HCT116 (cell line): ENCODE results near the gene CHST9. TPM values are rescaled to one million over a fixed set of nuclear protein-coding genes. Genes with fewer than 3 reads are reported as not detected.

Experiments used
- ATAC-seq: fragments of 200-7000 bp; cut with Tn5 transposase; 2 replicates; pipeline ENCODE4 v1.9.1; 2020; ENCODE audit warnings: mild to moderate bottlenecking, moderate library complexity
- BruUV-seq: library from RNA; stranded (reverse); fragments of 400-500 nt; replicated peaks from 2 replicates; lab custom pipeline; 2021; lab: Mats Ljungman, UMichigan
- CTCF ChIA-PET: fragments of 300-600 bp; sonication (Branson Sonifier 250); formaldehyde crosslinking; loops from one replicate; lab custom pipeline; 2021; ENCODE audit warnings: antibody characterized with exemption; lab: Charles Lee
- POLR2A ChIA-PET: fragments of 300-600, 350-600 bp; sonication (Branson Sonifier 250); formaldehyde crosslinking; loops from one replicate; lab custom pipeline; 2021; ENCODE audit warnings: antibody characterized with exemption; lab: Charles Lee
- RAD21 ChIA-PET, 2 experiments: fragments of 300-600 bp; sonication (Branson Sonifier 250); formaldehyde crosslinking; loops; one replicate each; lab custom pipeline; 2023; ENCODE audit warnings: low total read pairs in 2 of 2; ENCODE audit not compliant: uncharacterized antibody in 2 of 2, unreplicated experiment in 2 of 2, low non-redundant PET in 1 of 2; lab: Charles Lee
- DNase-seq: peaks from one replicate; pipeline ENCODE4 v3.0.0-alpha.2; 2010; ENCODE audit warnings: low read depth, low spot score
- H2AFZ ChIP-seq: fragments of 200-600 bp; shearing (Covaris generic), sonication (generic); 2 replicates; pipeline ENCODE4 v1.6.1; 2017; ENCODE audit warnings: low read depth, mixed run types, mixed read lengths, antibody characterized with exemption, low read length; ENCODE audit not compliant: poor library complexity, severe bottlenecking
- H3K27ac ChIP-seq: 2 replicates; pipeline ENCODE4 v1.5.1; 2012; ENCODE audit warnings: low read depth, low read length
- H3K27me3 ChIP-seq: fragments of 200-600 bp; sonication (generic); 2 replicates; pipeline ENCODE4 v1.6.1; 2016; ENCODE audit warnings: mixed run types, low read length, mixed read lengths; ENCODE audit not compliant: insufficient read depth
- H3K36me3 ChIP-seq, 2 experiments: fragments of 200-500 bp in 1 of 2; fragments of 200-600 bp in 1 of 2; sonication (Bioruptor generic) in 1 of 2; sonication (generic) in 1 of 2; 2 replicates each; pipeline versions ENCODE4 v1.5.1 to v1.6.1; 2014 to 2016; ENCODE audit warnings: low read length in 2 of 2, inconsistent platforms in 1 of 2, mixed read lengths in 1 of 2, mixed run types in 1 of 2; ENCODE audit not compliant: insufficient read depth in 2 of 2, control insufficient read depth in 1 of 2
- H3K4me1 ChIP-seq, 2 experiments: fragments of 200-600 bp in 1 of 2; sonication (generic) in 1 of 2; 2 replicates each; pipeline versions ENCODE4 v1.5.1 to v1.6.1; 2012 to 2017; ENCODE audit warnings: low read length in 2 of 2, inconsistent platforms in 1 of 2, mild to moderate bottlenecking in 1 of 2, mixed read lengths in 1 of 2, mixed run types in 1 of 2, moderate library complexity in 1 of 2; ENCODE audit not compliant: insufficient read depth in 2 of 2, control insufficient read depth in 1 of 2
- H3K4me2 ChIP-seq: fragments of 200-600 bp; sonication (generic); 2 replicates; pipeline ENCODE4 v1.6.1; 2017; ENCODE audit warnings: mixed run types, low read length, mixed read lengths
- H3K4me3 ChIP-seq, 2 experiments: fragments of 200-600 bp in 1 of 2; sonication (generic) in 1 of 2; replicated peaks in 1 of 2; 2 replicates each; pipeline ENCODE4 v1.5.1; 2011 to 2016; ENCODE audit warnings: low read length in 2 of 2, control low read depth in 1 of 2, low read depth in 1 of 2, mild to moderate bottlenecking in 1 of 2, mixed read lengths in 1 of 2, mixed run types in 1 of 2
- H3K79me2 ChIP-seq: fragments of 200-600 bp; sonication (generic); 2 replicates; pipeline ENCODE4 v1.6.1; 2017; ENCODE audit warnings: mild to moderate bottlenecking, mixed run types, low read length, moderate library complexity, mixed read lengths; ENCODE audit not compliant: insufficient read depth
- H3K9ac ChIP-seq: fragments of 200-600 bp; sonication (generic); 2 replicates; pipeline ENCODE4 v1.6.1; 2016; ENCODE audit warnings: low read length, mixed read lengths
- H3K9me2 ChIP-seq: fragments of 200-600 bp; sonication (generic), shearing (Covaris generic); 2 replicates; pipeline ENCODE4 v1.6.1; 2017; ENCODE audit warnings: mixed run types, mild to moderate bottlenecking, moderate library complexity; ENCODE audit not compliant: insufficient read depth
- H3K9me3 ChIP-seq, 2 experiments: fragments of 200-500 bp in 1 of 2; fragments of 200-600 bp in 1 of 2; sonication (Bioruptor generic) in 1 of 2; sonication (generic) in 1 of 2; 2 replicates each; pipeline ENCODE4 v1.6.1; 2014 to 2017; ENCODE audit warnings: low read length in 2 of 2, mixed read lengths in 2 of 2, inconsistent platforms in 1 of 2, low read depth in 1 of 2, mild to moderate bottlenecking in 1 of 2, mixed run types in 1 of 2, moderate library complexity in 1 of 2; ENCODE audit not compliant: control insufficient read depth in 1 of 2, insufficient read depth in 1 of 2
- H4K20me1 ChIP-seq: fragments of 200-600 bp; sonication (generic), shearing (Covaris generic); 2 replicates; pipeline ENCODE4 v1.6.1; 2017; ENCODE audit warnings: mixed run types, mild to moderate bottlenecking, moderate library complexity; ENCODE audit not compliant: insufficient read depth
- EGR1 ChIP-seq: IDR thresholded peaks from 2 replicates; pipeline ENCODE4 v1.6.1; 2012; ENCODE audit warnings: low read depth
- ELF1 ChIP-seq: IDR thresholded peaks from 2 replicates; pipeline ENCODE4 v1.6.1; 2012; ENCODE audit warnings: low read depth, borderline replicate concordance
- EZH2 ChIP-seq: fragments of 200-600 bp; sonication (generic); IDR thresholded peaks from 2 replicates; pipeline ENCODE4 v1.6.1; 2017; ENCODE audit warnings: antibody characterized with exemption, mixed run types
- EZH2phosphoT487 ChIP-seq: fragments of 200-600 bp; IDR thresholded peaks from 2 replicates; pipeline ENCODE4 v1.6.1; 2018; ENCODE audit warnings: antibody characterized with exemption, borderline replicate concordance
- FOSL1 ChIP-seq: IDR thresholded peaks from 2 replicates; pipeline ENCODE4 v1.6.1; 2012; ENCODE audit warnings: low read depth
- POLR2A ChIP-seq: IDR thresholded peaks from 2 replicates; pipeline ENCODE4 v1.7.0; 2011; ENCODE audit warnings: borderline replicate concordance; ENCODE audit not compliant: insufficient read depth, insufficient read length; ENCODE audit errors: extremely low read depth
- RAD21 ChIP-seq: IDR thresholded peaks from 2 replicates; pipeline ENCODE4 v1.6.1; 2012; ENCODE audit warnings: low read depth, mild to moderate bottlenecking
- SP1 ChIP-seq: IDR thresholded peaks from 2 replicates; pipeline ENCODE4 v1.6.1; 2012; ENCODE audit warnings: low read depth
- ZFX ChIP-seq: fragments of 450-650 bp; IDR thresholded peaks from 2 replicates; pipeline ENCODE4 v1.6.1; 2017
- ZNF274 ChIP-seq: fragments of 200-500 bp; sonication (Bioruptor generic); IDR thresholded peaks from 2 replicates; pipeline ENCODE4 v1.6.1; 2014; ENCODE audit warnings: mild to moderate bottlenecking, low read depth, low read length, inconsistent platforms
- intact Hi-C: fragments of 100-400 bp; cut with micrococcal nuclease; formaldehyde crosslinking; loops from 2 replicates; pipeline ENCODE4 v1.10.0; 2022
- total RNA-seq: library from RNA; stranded (reverse); gene quantifications from one replicate; pipeline ENCODE4 v1.2.1, GENCODE V29; 2021; ENCODE audit not compliant: unreplicated experiment
- TF ChIP-seq, protein P1 (sequence below): IDR thresholded peaks from 2 replicates; pipeline ENCODE4 v1.6.1; 2012
- TF ChIP-seq, protein P2 (sequence below): IDR thresholded peaks from 2 replicates; pipeline ENCODE4 v1.6.1; 2012; ENCODE audit warnings: low read depth

Gene CHST9
- total RNA-seq, 1 experiment from 2014 or later: not detected

DNA sequence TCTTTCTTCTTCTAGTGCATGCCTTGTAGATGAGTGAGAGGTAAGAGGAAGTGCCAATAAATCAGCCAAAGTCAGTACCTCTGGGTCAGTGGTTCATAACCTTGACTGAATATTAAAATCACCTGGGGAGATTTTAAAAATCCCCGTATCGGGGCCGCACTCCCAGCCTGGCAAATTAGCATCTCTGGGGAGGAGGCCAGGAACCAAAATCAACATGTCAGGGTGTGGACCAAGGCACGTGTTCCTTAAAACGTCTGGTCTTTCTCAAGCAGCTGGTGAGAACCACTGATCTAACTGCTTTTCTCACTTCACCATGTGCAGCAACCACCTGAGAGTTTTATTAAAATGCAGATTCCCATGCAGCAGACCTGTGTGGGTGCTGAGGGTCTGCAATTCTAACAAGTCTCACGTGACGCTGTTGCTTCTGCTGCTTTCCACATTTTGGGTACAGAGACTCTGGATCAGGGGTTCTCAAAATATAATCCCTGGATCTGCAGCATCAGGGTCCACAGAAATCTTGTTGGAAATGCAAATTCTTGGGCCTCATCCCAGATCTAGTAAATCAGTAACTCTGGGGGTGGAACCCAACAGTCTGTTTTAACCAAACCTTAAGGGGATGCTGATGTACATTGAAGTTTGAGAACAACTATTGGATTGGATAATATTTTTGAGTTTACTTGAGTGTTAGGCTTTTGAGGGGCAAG lies 49.5 kb downstream of the CHST9 start:
- ChIA-PET RAD21 (no interaction called here), CTCF (no interaction called here), POLR2A (no interaction called here)
- Histone ChIP-seq H3K9me3 (no peaks in the 10 kb centered on the region), H3K4me2 (0 out of 2 replicates have a peak overlapping the region, but pooled peaks have one; percentile 28), H3K9me2 (no peaks in the 10 kb centered on the region), H3K27ac (no peak overlapping the region), H3K79me2 (no peaks in the 10 kb centered on the region), H3K27me3 (no peaks in the 10 kb centered on the region), H3K4me1 (peaks cover 0 to 12% of the 10 kb centered on the region in 2 experiments; a peak in 1 of 4 replicates), H4K20me1 (no peaks in the 10 kb centered on the region), H3K36me3 (no peaks in the 10 kb centered on the region), H3K9ac (no peak overlapping the region), H2AFZ (no peak overlapping the region), H3K4me3 (no peak overlapping the region)
- DNase-seq (no peak), ATAC-seq (no peak)
- TF ChIP-seq RAD21 (no peak), ZFX (no peak), POLR2A (no peak), SP1 (no peak), ELF1 (no peak), ZNF274 (no peak), FOSL1 (no peak), EGR1 (no peak), EZH2phosphoT487 (no peak), EZH2 (no peak)
- TF ChIP-seq, protein P1, sequence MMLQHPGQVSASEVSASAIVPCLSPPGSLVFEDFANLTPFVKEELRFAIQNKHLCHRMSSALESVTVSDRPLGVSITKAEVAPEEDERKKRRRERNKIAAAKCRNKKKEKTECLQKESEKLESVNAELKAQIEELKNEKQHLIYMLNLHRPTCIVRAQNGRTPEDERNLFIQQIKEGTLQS: no peak
- TF ChIP-seq, protein P2, sequence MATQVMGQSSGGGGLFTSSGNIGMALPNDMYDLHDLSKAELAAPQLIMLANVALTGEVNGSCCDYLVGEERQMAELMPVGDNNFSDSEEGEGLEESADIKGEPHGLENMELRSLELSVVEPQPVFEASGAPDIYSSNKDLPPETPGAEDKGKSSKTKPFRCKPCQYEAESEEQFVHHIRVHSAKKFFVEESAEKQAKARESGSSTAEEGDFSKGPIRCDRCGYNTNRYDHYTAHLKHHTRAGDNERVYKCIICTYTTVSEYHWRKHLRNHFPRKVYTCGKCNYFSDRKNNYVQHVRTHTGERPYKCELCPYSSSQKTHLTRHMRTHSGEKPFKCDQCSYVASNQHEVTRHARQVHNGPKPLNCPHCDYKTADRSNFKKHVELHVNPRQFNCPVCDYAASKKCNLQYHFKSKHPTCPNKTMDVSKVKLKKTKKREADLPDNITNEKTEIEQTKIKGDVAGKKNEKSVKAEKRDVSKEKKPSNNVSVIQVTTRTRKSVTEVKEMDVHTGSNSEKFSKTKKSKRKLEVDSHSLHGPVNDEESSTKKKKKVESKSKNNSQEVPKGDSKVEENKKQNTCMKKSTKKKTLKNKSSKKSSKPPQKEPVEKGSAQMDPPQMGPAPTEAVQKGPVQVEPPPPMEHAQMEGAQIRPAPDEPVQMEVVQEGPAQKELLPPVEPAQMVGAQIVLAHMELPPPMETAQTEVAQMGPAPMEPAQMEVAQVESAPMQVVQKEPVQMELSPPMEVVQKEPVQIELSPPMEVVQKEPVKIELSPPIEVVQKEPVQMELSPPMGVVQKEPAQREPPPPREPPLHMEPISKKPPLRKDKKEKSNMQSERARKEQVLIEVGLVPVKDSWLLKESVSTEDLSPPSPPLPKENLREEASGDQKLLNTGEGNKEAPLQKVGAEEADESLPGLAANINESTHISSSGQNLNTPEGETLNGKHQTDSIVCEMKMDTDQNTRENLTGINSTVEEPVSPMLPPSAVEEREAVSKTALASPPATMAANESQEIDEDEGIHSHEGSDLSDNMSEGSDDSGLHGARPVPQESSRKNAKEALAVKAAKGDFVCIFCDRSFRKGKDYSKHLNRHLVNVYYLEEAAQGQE: no peak
- intact Hi-C loops: no loop called here
- BruUV-seq: no TSS peak
